SK-N-SH (cell line): ENCODE measurements around the gene ARHGEF1. TPM values are rescaled to one million over a fixed set of nuclear protein-coding genes. Genes with fewer than 3 reads are reported as not detected.

ENCODE experiments used
- CTCF ChIA-PET: fragments of 300-600, 350-600 bp; formaldehyde crosslinking; extraction: SDS; loops from one replicate; lab custom pipeline; 2021; lab: Yijun Ruan, JAX
- POLR2A ChIA-PET: fragments of 350-600 bp; sonication (Branson Sonifier 250); formaldehyde crosslinking; extraction: SDS; loops from one replicate; lab custom pipeline; 2020; ENCODE audit warnings: antibody characterized with exemption, inconsistent platforms; lab: Yijun Ruan, JAX
- DNase-seq: peaks from one replicate; pipeline ENCODE4 v3.0.0; 2012
- H2AFZ ChIP-seq: fragments of 200-600 bp; sonication (generic); 2 replicates; pipeline ENCODE4 v1.8.1; 2016; ENCODE audit warnings: antibody characterized with exemption, mild to moderate bottlenecking, low read depth
- H3F3A ChIP-seq: fragments of 200-600 bp; sonication (generic); replicated peaks from 2 replicates; pipeline ENCODE3; 2016; ENCODE audit warnings: antibody characterized with exemption, mild to moderate bottlenecking; ENCODE audit not compliant: insufficient read depth
- H3K27ac ChIP-seq, 2 experiments: fragments of 200-500 bp in 1 of 2; fragments of 200-600 bp in 1 of 2; sonication (Bioruptor generic) in 1 of 2; sonication (generic), shearing (Covaris generic) in 1 of 2; 2 replicates each; pipeline versions ENCODE4 v1.5.1 to v1.6.1; 2014 to 2016; ENCODE audit warnings: low read depth in 2 of 2, inconsistent platforms in 1 of 2, low read length in 1 of 2, mild to moderate bottlenecking in 1 of 2, mixed read lengths in 1 of 2
- H3K27me3 ChIP-seq: fragments of 200-600 bp; sonication (generic), shearing (Covaris generic); 2 replicates; pipeline ENCODE4 v1.6.1; 2016; ENCODE audit warnings: mixed run types; ENCODE audit not compliant: insufficient read depth
- H3K36me3 ChIP-seq, 2 experiments: fragments of 200-500 bp in 1 of 2; fragments of 200-600 bp in 1 of 2; sonication (Bioruptor generic) in 1 of 2; sonication (generic) in 1 of 2; replicated peaks in 1 of 2; 2 replicates each; pipeline versions ENCODE3 to v1.5.1; 2014 to 2016; ENCODE audit warnings: low read length in 1 of 2, mild to moderate bottlenecking in 1 of 2; ENCODE audit not compliant: insufficient read depth in 2 of 2, control insufficient read depth in 1 of 2
- H3K4me1 ChIP-seq, 2 experiments: fragments of 200-500 bp in 1 of 2; fragments of 200-600 bp in 1 of 2; sonication (Bioruptor generic) in 1 of 2; sonication (generic), shearing (Covaris generic) in 1 of 2; 2 replicates each; pipeline versions ENCODE4 v1.5.1 to v1.6.1; 2014 to 2016; ENCODE audit warnings: low read depth in 1 of 2, low read length in 1 of 2, mixed run types in 1 of 2; ENCODE audit not compliant: insufficient read depth in 2 of 2, control insufficient read depth in 1 of 2
- H3K4me2 ChIP-seq: fragments of 200-600 bp; sonication (generic), shearing (Covaris generic); 2 replicates; pipeline ENCODE4 v1.6.1; 2017; ENCODE audit warnings: mixed run types
- H3K4me3 ChIP-seq, 2 experiments: fragments of 200-500 bp in 1 of 2; fragments of 200-600 bp in 1 of 2; sonication (Bioruptor generic) in 1 of 2; sonication (generic), shearing (Covaris generic) in 1 of 2; 2 replicates each; pipeline versions ENCODE4 v1.5.1 to v1.8.1; 2014 to 2016; ENCODE audit warnings: low read depth in 2 of 2, inconsistent platforms in 1 of 2, low read length in 1 of 2, mild to moderate bottlenecking in 1 of 2, mixed read lengths in 1 of 2, moderate library complexity in 1 of 2
- H3K79me2 ChIP-seq: fragments of 200-600 bp; sonication (generic); 2 replicates; pipeline ENCODE4 v1.8.1; 2017; ENCODE audit warnings: mild to moderate bottlenecking; ENCODE audit not compliant: insufficient read depth
- H3K9ac ChIP-seq: fragments of 200-600 bp; sonication (generic); 2 replicates; pipeline ENCODE4 v1.6.1; 2017; ENCODE audit warnings: mixed run types
- H3K9me2 ChIP-seq: fragments of 200-600 bp; sonication (generic); 2 replicates; pipeline ENCODE4 v1.6.1; 2017; ENCODE audit warnings: mixed run types
- H3K9me3 ChIP-seq: fragments of 200-600 bp; sonication (generic); 2 replicates; pipeline ENCODE4 v1.6.1; 2017; ENCODE audit warnings: mixed run types, mild to moderate bottlenecking, moderate library complexity
- H4K20me1 ChIP-seq: fragments of 200-600 bp; sonication (generic); 2 replicates; pipeline ENCODE4 v1.6.1; 2017; ENCODE audit warnings: mild to moderate bottlenecking, mixed run types; ENCODE audit not compliant: insufficient read depth
- MEF2A ChIP-seq: IDR thresholded peaks from 2 replicates; pipeline ENCODE4 v1.4.0; 2012; ENCODE audit warnings: low read depth, borderline replicate concordance
- NFIC ChIP-seq: IDR thresholded peaks from 2 replicates; pipeline ENCODE4 v1.4.0; 2012; ENCODE audit warnings: borderline replicate concordance
- RAD21 ChIP-seq: IDR thresholded peaks from 2 replicates; pipeline ENCODE4 v1.6.1; 2012; ENCODE audit warnings: mild to moderate bottlenecking, low read length
- SMC3 ChIP-seq: IDR thresholded peaks from 2 replicates; pipeline ENCODE4 v1.6.1; 2012; ENCODE audit warnings: low read depth, low read length, improper control_type of control experiment
- WGBS: methylation state at CpG from one replicate; pipeline ENCODE4 v1.1.6; 2017; ENCODE audit warnings: low lambda C conversion rate; 5-methylcytosine and 5-hydroxymethylcytosine counted together
- polyA plus RNA-seq, 3 experiments: library from polyadenylated mRNA; depleted of rRNA; stranded (reverse); fragments of >200 nt; gene quantifications; 2 replicates each; pipeline ENCODE4 v1.2.3, GENCODE V29; 2012
- TF ChIP-seq, protein P1 (sequence below): IDR thresholded peaks from 2 replicates; pipeline ENCODE4 v1.4.0; 2012; ENCODE audit warnings: low read depth, borderline replicate concordance
- TF ChIP-seq, protein P2 (sequence below): fragments of 200-600 bp; sonication (generic); IDR thresholded peaks from 2 replicates; pipeline ENCODE4 v1.6.1; 2017; ENCODE audit warnings: antibody characterized with exemption, mild to moderate bottlenecking, moderate library complexity
- TF ChIP-seq, protein P3 (sequence below): IDR thresholded peaks from 2 replicates; pipeline ENCODE4 v1.6.1; 2012; ENCODE audit warnings: mild to moderate bottlenecking, low read depth, low read length, moderate library complexity

ARHGEF1 gene
- polyA plus RNA-seq, 1 of the 3 experiments (the other 2 are of a cell fraction) = 102 TPM

DNA sequence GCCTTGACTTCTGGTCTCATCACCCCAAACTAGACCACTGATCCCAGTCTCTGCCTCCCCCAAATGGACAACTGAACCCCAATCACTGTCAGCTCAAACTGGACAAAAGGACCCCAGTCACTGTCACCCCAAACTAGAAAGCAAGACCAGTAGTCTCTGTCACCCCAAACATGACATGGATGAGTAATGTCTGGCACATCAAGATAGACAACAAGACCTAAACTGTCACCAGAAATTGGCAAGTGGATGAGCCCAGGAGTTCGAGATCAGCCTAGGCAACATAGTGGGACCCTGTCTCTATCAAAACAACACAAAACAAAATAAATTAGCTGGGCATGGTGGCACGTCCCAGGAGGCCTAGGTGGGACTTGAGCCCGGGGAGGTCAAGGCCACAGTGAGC lies 64.1 kb downstream of the ARHGEF1 start (continued):
- TF ChIP-seq, protein P1, sequence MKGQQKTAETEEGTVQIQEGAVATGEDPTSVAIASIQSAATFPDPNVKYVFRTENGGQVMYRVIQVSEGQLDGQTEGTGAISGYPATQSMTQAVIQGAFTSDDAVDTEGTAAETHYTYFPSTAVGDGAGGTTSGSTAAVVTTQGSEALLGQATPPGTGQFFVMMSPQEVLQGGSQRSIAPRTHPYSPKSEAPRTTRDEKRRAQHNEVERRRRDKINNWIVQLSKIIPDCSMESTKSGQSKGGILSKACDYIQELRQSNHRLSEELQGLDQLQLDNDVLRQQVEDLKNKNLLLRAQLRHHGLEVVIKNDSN = no peak
- no peak for TF ChIP-seq SMC3

DNA sequence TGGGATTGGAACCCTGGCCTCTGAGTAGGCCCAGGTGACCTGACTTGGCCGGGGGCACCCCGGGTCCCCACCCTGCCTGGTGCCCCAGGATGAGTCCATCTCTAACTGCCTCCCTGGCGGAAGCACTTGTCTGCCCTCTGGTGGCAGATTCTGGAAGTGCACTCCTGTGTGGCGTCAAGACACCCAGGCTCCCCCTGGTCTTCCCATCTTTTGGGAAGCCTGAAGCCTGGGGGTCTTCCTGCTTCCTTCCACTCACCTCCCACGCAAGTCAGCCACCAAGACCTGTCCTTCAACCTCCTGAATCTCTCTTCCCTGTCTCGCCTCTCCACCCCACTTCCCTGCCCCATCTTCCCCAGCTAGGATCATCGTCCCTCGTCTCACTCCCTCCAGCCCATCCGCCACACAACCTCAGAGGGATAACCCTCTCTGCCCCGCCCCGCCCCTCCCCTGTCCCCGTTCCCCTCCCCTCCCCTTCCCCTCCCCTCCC lies 68.7 kb downstream of the ARHGEF1 start:
- Histone ChIP-seq H3K79me2 (no peaks in the 10 kb centered on the region), H3K36me3 (peaks cover 0 to 11% of the 10 kb centered on the region in 2 experiments), H3K9me3 (no peaks in the 10 kb centered on the region), H3F3A (no peaks in the 10 kb centered on the region), H3K9me2 (no peaks in the 10 kb centered on the region), H3K4me3 (no peak overlapping the region; a peak in 1 of 4 replicates), H3K9ac (no peak overlapping the region), H4K20me1 (no peaks in the 10 kb centered on the region), H2AFZ (no peak overlapping the region), H3K4me2 (no peak overlapping the region; the same call in 1 of the 2 replicates), H3K27me3 (no peaks in the 10 kb centered on the region), H3K27ac (no peak overlapping the region), H3K4me1 (peaks cover 0 to 2% of the 10 kb centered on the region in 2 experiments; a peak in 1 of 4 replicates)
- DNase-seq = peak; percentile 90
- 6% methylated on average over 12 of the region's 12 CpGs for WGBS
- CTCF ChIA-PET = interaction anchor here (0.7 to 3.4 kb wide), 22 partner anchors 9 to 156 kb away, joined by 3 to 48 read pairs (median 4); partner anchors contain the start of gene RPS19
- peak; percentile 65; the same call in 1 of the 2 replicates for TF ChIP-seq SMC3
- TF ChIP-seq NFIC = no peak
- TF ChIP-seq, protein P2, sequence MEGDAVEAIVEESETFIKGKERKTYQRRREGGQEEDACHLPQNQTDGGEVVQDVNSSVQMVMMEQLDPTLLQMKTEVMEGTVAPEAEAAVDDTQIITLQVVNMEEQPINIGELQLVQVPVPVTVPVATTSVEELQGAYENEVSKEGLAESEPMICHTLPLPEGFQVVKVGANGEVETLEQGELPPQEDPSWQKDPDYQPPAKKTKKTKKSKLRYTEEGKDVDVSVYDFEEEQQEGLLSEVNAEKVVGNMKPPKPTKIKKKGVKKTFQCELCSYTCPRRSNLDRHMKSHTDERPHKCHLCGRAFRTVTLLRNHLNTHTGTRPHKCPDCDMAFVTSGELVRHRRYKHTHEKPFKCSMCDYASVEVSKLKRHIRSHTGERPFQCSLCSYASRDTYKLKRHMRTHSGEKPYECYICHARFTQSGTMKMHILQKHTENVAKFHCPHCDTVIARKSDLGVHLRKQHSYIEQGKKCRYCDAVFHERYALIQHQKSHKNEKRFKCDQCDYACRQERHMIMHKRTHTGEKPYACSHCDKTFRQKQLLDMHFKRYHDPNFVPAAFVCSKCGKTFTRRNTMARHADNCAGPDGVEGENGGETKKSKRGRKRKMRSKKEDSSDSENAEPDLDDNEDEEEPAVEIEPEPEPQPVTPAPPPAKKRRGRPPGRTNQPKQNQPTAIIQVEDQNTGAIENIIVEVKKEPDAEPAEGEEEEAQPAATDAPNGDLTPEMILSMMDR = peak; percentile 94
- TF ChIP-seq, protein P1 = no peak
- TF ChIP-seq RAD21 = peak; percentile 82
- POLR2A ChIA-PET = no interaction called here

DNA sequence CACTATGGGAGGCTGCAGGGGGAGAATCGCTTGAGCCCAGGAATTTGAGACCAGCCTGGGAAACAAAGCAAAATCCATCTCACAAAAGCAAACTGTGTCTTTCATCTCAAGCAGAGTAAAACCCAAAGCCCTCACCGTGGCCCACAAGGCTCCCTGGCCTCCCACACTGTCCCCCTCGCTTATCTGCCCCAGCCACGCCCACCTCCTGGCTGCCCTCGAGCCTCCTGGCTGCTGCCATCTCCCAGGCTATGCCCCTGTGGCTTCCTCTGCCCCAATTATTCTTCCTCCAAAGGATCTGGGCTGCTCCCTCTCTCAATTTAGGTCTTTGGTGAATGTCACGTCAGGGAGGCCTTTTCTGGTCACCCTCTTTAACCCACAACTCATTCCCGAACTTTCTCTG lies 72.5 kb downstream of the ARHGEF1 start:
- Histone ChIP-seq H3K4me1 (peaks cover 6 to 12% of the 10 kb centered on the region in 2 experiments; a peak in 2 of 4 replicates), H3K79me2 (no peaks in the 10 kb centered on the region), H2AFZ (no peak overlapping the region), H3K4me3 (no peak overlapping the region), H3K27me3 (no peaks in the 10 kb centered on the region), H3K9ac (no peak overlapping the region), H3F3A (no peaks in the 10 kb centered on the region)
- POLR2A ChIA-PET = no interaction called here
- TF ChIP-seq, protein P3, sequence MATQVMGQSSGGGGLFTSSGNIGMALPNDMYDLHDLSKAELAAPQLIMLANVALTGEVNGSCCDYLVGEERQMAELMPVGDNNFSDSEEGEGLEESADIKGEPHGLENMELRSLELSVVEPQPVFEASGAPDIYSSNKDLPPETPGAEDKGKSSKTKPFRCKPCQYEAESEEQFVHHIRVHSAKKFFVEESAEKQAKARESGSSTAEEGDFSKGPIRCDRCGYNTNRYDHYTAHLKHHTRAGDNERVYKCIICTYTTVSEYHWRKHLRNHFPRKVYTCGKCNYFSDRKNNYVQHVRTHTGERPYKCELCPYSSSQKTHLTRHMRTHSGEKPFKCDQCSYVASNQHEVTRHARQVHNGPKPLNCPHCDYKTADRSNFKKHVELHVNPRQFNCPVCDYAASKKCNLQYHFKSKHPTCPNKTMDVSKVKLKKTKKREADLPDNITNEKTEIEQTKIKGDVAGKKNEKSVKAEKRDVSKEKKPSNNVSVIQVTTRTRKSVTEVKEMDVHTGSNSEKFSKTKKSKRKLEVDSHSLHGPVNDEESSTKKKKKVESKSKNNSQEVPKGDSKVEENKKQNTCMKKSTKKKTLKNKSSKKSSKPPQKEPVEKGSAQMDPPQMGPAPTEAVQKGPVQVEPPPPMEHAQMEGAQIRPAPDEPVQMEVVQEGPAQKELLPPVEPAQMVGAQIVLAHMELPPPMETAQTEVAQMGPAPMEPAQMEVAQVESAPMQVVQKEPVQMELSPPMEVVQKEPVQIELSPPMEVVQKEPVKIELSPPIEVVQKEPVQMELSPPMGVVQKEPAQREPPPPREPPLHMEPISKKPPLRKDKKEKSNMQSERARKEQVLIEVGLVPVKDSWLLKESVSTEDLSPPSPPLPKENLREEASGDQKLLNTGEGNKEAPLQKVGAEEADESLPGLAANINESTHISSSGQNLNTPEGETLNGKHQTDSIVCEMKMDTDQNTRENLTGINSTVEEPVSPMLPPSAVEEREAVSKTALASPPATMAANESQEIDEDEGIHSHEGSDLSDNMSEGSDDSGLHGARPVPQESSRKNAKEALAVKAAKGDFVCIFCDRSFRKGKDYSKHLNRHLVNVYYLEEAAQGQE = no peak
- no peak for TF ChIP-seq MEF2A
- no peak for TF ChIP-seq SMC3
- TF ChIP-seq, all 33 proteins: peak for 0
- Histone ChIP-seq H3K9me2 (no peaks in the 10 kb centered on the region), H3K27ac (no peak overlapping the region), H3K36me3 (peaks cover 0 to 11% of the 10 kb centered on the region in 2 experiments), H3K4me2 (no peak overlapping the region), H3K9me3 (no peaks in the 10 kb centered on the region), H4K20me1 (0 out of 2 replicates have a peak, but pooled peaks cover 4% of the 10 kb centered on the region)
- no peak for DNase-seq
- 81% methylated on average over 7 of the region's 7 CpGs for WGBS
- CTCF ChIA-PET = interaction anchor here (4.0 kb wide), 1 partner anchor 95 kb away, joined by 21 read pairs; the partner anchor contains the start of gene RPS19
